Stimulated activated CD4-positive, alpha-beta T cell treated with anti-CD3 and anti-CD28 coated beads, Interleukin-15, amount 100 ng/mL, for 24 hours (primary cell): ENCODE data around the gene IL12A.

Experiments used
- DNase-seq: peaks from one replicate; pipeline ENCODE4 v3.0.0-alpha.2; 2020

Gene IL12A

GRCh38 chr3:159988617-159989271, at the start of gene IL12A:
IL12A (plus strand) TSS chr3:159988835.
- DNase-seq = peak; percentile 88

GRCh38 chr3:159941038-159942000, 47.3 kb upstream of the IL12A start:
- no peak for DNase-seq

DNA sequence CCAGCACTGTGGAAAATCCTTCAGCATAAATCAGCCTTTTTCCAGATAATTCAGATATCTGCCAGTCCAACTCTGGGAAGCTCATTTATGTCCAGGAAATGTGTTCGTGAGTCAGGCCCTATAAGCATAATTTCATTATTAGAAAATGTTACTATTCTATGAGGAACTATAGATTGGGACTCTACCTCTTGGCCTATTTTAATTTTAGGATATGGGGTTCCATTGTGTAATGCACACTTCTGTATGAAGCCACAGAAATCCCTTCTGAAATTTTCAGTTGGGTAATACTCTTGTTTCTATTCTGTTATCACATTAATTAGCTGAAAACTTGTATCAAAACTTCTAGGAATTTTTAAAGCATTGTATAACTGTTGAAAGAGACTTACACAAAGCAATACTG, 43.9 kb upstream of the IL12A start:
- no peak for DNase-seq

GRCh38 chr3:159945930-159946329, 42.7 kb upstream of the IL12A start:
- DNase-seq = no peak

- DNase-seq = no peak
Measured at GRCh38 chr3:159947220-159947619, 41.4 kb upstream of the IL12A start.

DNA sequence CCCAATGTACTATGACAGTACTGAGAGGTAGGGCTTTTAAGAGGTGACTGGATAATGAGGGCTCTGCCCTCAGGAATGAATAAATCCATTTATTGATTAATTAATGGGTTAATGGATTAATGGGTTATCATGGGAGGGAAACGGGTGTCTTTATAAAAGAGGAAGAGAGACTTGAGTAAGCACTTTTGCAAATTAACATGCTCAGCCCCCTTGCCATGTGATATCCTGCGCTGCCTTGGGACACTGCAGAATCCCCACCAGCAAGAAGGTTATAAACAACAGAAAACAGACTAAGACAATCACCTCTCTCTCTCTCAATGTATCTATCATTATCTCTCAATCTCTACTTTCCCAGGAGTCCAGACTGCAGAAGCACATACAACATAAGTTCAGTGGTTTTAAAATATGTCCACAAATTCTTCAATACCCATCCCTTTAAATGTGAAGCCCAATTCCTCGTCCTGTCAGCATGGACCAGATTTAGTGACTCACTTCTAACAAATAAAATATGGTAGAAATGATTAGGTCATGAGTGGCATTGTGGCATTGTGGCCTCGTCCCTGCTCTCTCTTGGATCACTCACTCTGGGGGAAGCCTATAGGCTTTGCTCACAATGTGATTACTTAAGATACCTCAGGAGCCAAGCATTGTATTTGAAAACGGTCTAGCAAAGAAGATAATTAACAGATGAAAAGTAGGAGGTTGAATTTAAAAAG, 40.0 kb upstream of the IL12A start:
- no peak for DNase-seq

DNA sequence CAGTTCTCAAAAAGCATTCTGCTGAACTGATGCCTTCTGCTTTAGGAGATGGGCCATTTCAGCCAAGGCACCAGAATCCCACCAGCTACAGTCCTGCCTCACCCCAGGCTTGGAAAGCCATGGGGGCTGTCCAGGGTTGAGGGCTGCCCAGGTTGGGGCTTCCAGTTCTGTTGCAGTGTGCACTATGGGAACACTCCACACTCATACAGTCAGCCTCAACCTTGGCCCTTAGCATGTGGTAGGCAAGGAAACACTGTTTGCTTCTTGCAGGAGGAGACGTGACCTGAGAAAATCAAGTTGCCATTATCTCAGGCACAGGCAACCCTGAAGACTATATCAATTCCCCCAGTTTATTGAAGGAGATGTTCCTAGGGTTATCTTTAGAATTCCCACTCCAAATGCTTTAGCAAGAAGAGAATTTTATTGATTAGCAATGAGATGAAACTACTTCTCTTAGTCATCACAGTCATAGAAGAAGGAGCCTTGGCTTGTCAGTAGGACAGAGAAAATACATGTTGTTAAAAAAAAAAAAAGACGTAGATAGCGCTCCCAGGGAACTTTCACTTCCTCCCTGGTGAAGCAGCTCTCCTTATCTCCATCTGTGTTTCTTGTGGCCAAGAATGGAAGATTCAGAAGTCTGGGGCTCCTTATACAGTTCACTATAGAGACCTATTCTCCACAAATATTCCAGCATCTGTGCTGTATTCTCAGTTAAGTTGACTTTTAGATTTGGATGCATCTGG, 38.3 kb upstream of the IL12A start:
- no peak for DNase-seq

GRCh38 chr3:159951540-159951939, 37.1 kb upstream of the IL12A start:
- no peak for DNase-seq

DNA sequence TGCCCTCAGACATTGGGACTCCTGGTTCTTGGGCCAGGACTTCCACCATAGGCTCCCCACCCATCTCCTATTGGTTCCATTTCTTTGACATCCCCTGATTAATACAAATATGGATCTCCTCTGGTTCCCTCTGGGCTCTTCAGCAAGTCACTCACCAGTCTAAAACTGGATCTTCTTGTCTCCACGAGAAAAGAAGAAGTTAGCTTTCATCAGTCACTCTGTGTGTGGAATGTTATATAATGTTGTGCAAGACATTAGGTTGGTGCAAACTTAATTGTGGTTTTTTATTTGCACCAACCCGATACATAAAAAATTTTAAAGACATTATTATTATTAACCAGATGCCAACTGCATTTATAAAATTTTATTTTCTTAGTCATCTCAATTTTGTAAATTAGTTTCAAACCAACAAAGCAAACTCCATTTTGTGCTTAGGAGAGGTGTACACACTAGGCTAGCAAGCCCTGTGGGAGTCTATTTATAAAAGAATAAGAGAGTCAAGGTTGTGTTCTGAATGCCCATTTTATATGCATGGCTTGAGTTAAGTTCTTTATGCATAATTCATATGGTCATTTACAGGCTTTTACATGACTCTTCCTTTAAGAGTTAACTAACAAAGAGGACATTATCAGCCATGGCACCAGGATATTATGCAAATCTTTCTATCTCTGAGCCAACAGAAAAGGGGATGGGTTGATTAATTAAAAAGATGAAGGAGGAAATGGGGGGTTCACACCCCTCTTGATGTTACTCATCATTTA, 35.1 kb upstream of the IL12A start:
- no peak for DNase-seq

DNA sequence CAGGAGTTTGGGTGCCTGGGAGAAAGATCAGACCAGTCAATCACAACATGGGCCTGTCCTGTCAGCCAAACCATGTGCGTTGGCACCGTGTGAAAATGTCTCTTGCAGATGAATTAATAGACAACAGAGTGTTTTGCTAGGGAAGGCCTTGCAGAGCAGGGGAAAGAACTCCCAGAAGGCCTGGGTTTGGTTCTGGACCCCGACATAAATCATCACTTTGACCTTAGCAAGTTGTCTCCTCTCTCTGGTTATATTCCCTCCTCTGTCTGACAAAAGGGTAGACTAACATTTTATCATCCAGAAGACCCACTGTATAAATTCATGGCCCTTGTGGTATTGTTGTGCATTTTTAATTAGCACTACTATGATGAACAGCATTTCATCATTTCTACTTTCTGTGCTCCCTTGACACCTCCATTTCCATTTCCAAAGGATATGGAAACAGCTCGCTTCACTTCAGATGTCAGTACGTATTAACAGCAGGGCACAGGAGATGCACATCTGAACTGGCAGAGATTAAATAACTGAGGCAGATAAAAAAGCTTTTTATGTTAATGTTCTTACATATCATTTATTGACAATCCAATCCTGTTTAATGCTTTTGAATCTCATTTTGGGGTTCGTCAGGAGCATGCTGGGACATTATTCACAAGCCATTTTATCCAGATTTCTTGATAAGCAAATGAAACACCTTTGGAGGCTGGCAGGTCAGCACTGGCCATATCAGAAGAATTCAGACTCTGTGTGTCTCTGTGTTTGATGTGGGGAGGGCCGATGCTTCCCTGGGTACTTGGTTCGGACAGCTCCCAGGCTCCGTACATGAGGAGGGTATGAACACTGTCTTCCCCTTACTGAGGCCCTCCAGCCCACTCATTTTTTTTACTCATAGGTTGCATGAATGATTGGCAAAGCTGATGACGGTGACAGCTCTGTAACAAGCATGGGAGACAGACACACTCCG, 28.2 kb upstream of the IL12A start:
- no peak for DNase-seq

DNA sequence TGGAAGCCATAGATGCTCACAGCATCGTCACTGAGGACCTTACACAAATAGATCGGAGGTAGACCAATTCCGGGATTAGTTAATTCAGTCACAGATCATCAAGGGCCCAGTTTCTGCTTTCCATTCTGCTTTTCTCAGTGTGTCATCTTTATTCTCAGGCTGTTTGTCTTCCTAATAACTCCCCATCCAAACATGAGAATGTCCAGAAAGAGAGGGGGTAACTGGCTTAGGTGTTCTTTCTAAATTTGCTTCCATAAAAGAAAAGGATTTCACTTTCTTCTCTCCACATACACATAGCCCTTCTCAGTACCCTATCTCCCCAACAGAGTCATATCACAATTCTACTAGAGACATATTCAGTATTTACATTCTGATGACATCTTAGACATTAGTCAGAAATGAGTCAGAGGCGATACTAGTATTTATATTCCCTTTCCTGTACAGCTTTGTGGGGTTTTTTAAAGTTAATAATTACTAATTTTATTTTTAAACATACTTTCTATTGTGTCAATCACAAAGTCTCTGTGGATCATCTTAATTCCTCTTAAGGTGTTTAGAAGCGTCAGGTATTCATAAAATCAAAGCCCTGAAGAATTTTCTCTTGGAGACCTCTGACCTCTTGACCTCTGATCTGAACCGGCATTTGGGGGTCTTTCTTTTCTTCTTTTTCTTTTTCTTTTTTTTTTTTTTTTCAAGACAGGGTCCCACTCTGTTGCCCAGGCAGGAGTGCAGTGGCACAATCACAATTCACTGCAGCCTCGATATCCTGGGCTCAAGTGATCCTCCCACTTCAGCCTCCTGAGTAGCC, 24.3 kb upstream of the IL12A start:
- DNase-seq = no peak

GRCh38 chr3:159971311-159971710, 17.3 kb upstream of the IL12A start:
- DNase-seq = no peak

DNA sequence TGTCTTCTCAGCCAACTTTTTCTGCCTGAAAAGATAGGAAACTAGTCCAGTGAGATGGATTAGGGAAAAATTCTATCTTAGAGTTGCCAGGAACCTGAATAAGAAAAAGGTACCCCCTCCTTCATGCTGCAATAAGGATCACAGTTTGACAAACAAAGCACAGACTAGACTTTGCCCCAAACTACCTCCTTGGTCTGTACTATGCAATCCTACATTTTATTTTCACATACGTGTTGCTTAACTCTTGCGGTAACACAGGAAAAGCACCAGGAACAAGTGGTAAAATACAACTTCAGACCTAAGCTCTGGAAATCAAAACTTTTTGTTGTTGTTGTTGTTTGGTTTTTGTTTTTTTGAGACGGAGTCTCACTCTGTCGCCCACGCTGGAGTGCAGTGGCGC, 11.3 kb upstream of the IL12A start:
- DNase-seq = no peak

DNA sequence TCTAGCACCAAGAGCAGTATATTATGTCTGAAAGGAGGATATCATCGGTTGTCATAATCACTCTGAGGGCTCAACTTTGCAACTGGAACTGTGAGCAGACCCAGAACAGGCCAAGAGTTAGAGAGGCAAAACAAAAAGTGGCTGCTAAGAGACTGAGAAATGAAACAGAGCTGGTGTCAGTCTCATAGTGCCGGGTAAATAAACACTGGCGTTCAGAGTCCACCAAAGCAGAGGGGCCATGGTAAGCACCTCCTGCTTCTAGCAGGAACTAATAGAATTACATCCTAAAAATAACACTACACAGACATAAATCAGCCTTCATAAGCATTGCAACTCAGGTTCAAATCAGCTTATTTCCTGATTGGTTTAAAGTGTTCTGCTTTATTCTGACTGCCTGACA, 10.3 kb upstream of the IL12A start:
- DNase-seq = no peak

DNA sequence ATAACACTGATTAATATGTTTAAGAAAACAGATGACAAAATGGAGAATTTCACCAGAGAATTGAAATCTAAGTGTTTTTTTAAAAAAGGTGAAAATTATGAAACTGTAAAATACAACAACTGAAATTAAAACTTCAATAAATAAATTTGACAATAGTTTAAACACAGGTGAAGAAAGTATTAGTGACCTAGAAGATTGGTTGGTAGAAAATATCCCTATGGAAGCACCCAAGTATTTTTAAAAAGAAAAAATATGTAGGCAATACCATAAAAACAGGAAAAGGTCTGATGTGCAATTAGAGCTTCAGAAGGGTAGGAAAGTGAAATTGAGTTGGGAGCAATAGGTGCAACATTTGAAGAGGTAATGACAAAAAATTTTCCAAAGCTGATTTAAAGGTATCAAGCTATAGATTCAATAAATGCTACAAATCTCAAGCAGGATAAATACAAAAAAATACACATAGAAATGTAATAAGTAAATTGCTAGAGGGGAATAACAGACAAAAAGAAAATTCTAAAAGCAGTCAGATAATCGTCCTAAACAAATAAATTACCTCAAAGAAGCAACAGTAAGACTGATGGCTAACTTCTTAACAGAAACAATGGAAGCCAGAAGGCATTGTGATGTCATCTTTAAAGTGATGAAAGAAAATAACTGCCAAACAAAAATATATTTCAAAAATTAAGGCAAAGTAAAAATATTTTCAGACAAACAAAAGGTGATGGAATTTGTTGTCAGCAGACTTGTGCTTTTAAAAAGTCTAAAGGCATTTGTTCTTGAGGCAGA, 9.5 kb upstream of the IL12A start:
- DNase-seq = no peak

- DNase-seq = no peak
Measured at GRCh38 chr3:159982442-159982974, 6.1 kb upstream of the IL12A start.

GRCh38 chr3:159987291-159987711, 1.3 kb upstream of the IL12A start:
- DNase-seq = peak; percentile 26

- DNase-seq = no peak
Measured at GRCh38 chr3:159989973-159990846, 1.6 kb downstream of the IL12A start.
